Ishikawa (cell line): Measurements from ENCODE around the gene CACNA2D3.

Experiments
- CEBPB ChIP-seq: IDR thresholded peaks from 2 replicates; pipeline ENCODE4 v1.6.1; 2012
- EGR1 ChIP-seq: IDR thresholded peaks from 2 replicates; pipeline ENCODE4 v1.6.1; 2012
- EP300 ChIP-seq: IDR thresholded peaks from 2 replicates; pipeline ENCODE4 v1.6.1; 2012; ENCODE audit warnings: borderline replicate concordance
- FOXM1 ChIP-seq: IDR thresholded peaks from 2 replicates; pipeline ENCODE4 v1.6.1; 2012; ENCODE audit warnings: low read depth, borderline replicate concordance
- MAX ChIP-seq: IDR thresholded peaks from 2 replicates; pipeline ENCODE4 v1.6.1; 2012
- NFIC ChIP-seq: IDR thresholded peaks from 2 replicates; pipeline ENCODE4 v1.6.1; 2012
- RAD21 ChIP-seq: IDR thresholded peaks from 2 replicates; pipeline ENCODE4 v1.6.1; 2012; ENCODE audit warnings: low read depth
- REST ChIP-seq: IDR thresholded peaks from 2 replicates; pipeline ENCODE4 v1.6.1; 2012; ENCODE audit warnings: low read depth, mild to moderate bottlenecking
- TAF1 ChIP-seq: IDR thresholded peaks from 2 replicates; pipeline ENCODE4 v1.6.1; 2012; ENCODE audit warnings: low read depth, mild to moderate bottlenecking
- TCF12 ChIP-seq: IDR thresholded peaks from 2 replicates; pipeline ENCODE4 v1.6.1; 2012; ENCODE audit warnings: low read depth
- TEAD4 ChIP-seq: IDR thresholded peaks from 2 replicates; pipeline ENCODE4 v1.6.1; 2012
- ZBTB7A ChIP-seq: IDR thresholded peaks from 2 replicates; pipeline ENCODE4 v1.6.1; 2012; ENCODE audit warnings: low read depth

- TF ChIP-seq REST (no peak), EP300 (no peak), RAD21 (no peak), TAF1 (no peak), MAX (no peak), CEBPB (no peak), EGR1 (no peak), FOXM1 (no peak), TCF12 (no peak), ZBTB7A (no peak), NFIC (no peak), TEAD4 (no peak)
These were observed 549.2 kb downstream of the CACNA2D3 start for GRCh38 chr3:54671511-54671910.
